Brain microvascular endothelial cell (primary cell): ENCODE data around the gene CACNA1I.

ENCODE experiments used
- DNase-seq: peaks from one replicate; pipeline ENCODE4 v3.0.0-alpha.2; 2020
- H3K27ac ChIP-seq: fragments of 250-450 bp; sonication (Bioruptor Pico); 2 replicates; pipeline ENCODE4 v1.5.1; 2020; ENCODE audit warnings: mild to moderate bottlenecking, moderate library complexity
- H3K27me3 ChIP-seq: fragments of 250-450 bp; sonication (Bioruptor Pico); replicated peaks from 2 replicates; pipeline ENCODE4 v1.5.1; 2020; ENCODE audit warnings: mild to moderate bottlenecking
- H3K36me3 ChIP-seq: fragments of 250-450 bp; sonication (Bioruptor Pico); replicated peaks from 2 replicates; pipeline ENCODE4 v1.5.1; 2020; ENCODE audit warnings: mild to moderate bottlenecking
- H3K4me3 ChIP-seq: 2 replicates; pipeline ENCODE4 v1.5.1; 2011; ENCODE audit warnings: low read depth, mild to moderate bottlenecking, control low read depth, low read length, moderate library complexity
- in situ Hi-C: cut with HindIII; loops from 2 replicates; pipeline ENCODE4 v1.10.0; 2017; ENCODE audit warnings: low sequenced_read_pairs, low pct_ligation_motif_present
- TF ChIP-seq, protein P1 (sequence below): IDR thresholded peaks from 2 replicates; pipeline ENCODE4 v1.5.1; 2011; ENCODE audit warnings: low read depth, mild to moderate bottlenecking, moderate library complexity, low read length, control low read depth, inconsistent platforms; ENCODE audit errors: missing control alignments

CACNA1I gene

DNA sequence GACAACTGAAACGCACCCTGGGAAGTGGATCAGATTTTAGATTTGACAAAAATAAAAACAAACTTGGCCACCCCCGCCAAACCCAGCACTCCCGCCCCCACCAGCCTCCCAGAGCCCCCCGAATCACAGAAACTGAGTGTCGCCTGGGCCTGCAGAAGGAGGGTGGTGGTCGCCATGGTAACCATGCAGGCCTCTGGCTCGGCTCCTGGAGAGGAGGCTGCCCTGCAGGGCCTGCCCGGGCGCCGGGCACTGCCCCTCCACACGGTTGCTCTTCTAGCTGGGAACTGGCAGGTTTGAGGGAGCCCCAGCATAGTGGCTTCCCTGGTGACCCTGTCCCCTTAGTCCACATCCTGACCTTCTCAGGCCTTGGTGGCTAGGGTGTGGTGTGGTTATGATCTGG, 19.3 kb downstream of the CACNA1I start:
- no peak for DNase-seq
- no peaks in the 10 kb centered on the region for H3K36me3 ChIP-seq
- TF ChIP-seq, protein P1, sequence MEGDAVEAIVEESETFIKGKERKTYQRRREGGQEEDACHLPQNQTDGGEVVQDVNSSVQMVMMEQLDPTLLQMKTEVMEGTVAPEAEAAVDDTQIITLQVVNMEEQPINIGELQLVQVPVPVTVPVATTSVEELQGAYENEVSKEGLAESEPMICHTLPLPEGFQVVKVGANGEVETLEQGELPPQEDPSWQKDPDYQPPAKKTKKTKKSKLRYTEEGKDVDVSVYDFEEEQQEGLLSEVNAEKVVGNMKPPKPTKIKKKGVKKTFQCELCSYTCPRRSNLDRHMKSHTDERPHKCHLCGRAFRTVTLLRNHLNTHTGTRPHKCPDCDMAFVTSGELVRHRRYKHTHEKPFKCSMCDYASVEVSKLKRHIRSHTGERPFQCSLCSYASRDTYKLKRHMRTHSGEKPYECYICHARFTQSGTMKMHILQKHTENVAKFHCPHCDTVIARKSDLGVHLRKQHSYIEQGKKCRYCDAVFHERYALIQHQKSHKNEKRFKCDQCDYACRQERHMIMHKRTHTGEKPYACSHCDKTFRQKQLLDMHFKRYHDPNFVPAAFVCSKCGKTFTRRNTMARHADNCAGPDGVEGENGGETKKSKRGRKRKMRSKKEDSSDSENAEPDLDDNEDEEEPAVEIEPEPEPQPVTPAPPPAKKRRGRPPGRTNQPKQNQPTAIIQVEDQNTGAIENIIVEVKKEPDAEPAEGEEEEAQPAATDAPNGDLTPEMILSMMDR: no peak
- peaks cover 2% of the 10 kb centered on the region for H3K27me3 ChIP-seq
- H3K27ac ChIP-seq: no peak overlapping the region
- H3K4me3 ChIP-seq: no peak overlapping the region
- in situ Hi-C loops: no loop called here

DNA sequence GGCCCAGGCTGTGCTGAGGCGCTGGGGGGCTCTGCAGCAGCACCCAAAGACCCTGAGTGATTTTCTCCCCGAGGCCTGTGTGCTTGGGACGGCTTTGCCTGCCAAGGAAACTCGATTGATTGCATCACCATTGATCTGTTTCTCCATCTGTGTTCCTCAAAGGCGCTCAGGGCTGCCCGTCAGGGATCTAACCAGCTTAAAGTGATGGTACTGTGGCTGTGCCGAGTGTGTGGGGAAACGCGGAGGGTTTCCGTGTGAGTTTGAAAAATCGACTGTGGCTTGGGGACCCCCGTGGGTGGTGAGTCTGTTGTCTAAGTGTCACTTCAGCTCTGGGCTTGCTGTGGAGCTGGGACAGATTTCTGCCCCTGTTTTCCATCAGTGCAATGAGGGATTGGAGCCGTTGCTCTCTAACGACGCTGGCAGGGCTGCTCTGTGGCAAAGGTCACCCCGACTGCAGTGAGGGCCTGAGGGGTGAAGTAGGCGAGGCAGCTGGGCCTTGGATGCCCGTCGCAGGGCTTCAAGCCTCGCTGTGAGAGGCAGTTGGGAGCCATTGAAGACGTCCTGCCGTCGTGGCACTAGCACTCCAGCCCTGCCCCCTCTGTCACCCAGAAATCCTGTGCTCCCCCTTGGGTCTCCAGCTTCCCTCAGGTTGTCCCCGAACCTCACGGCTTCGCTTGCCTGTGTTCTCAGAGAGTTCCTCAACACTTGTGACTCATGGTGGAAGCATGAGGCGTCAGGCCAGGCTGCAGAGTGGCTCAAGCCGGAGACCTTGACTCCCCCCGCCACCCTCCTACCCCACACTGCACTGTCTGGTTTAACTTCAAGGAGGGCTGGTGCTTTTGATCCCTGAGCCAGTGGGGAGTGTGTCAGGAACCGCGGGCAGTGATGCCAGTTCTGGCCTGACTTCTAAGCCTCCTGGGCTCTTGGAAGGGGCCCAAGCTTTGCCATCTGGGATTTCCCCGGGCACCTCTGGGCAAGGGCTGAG, 21.8 kb downstream of the CACNA1I start:
- Histone ChIP-seq H3K27ac (no peak overlapping the region), H3K4me3 (no peak overlapping the region), H3K27me3 (peaks cover 5% of the 10 kb centered on the region), H3K36me3 (no peaks in the 10 kb centered on the region)
- DNase-seq: peak; percentile 71
- in situ Hi-C loops: no loop called here
- TF ChIP-seq, protein P1: no peak

DNA sequence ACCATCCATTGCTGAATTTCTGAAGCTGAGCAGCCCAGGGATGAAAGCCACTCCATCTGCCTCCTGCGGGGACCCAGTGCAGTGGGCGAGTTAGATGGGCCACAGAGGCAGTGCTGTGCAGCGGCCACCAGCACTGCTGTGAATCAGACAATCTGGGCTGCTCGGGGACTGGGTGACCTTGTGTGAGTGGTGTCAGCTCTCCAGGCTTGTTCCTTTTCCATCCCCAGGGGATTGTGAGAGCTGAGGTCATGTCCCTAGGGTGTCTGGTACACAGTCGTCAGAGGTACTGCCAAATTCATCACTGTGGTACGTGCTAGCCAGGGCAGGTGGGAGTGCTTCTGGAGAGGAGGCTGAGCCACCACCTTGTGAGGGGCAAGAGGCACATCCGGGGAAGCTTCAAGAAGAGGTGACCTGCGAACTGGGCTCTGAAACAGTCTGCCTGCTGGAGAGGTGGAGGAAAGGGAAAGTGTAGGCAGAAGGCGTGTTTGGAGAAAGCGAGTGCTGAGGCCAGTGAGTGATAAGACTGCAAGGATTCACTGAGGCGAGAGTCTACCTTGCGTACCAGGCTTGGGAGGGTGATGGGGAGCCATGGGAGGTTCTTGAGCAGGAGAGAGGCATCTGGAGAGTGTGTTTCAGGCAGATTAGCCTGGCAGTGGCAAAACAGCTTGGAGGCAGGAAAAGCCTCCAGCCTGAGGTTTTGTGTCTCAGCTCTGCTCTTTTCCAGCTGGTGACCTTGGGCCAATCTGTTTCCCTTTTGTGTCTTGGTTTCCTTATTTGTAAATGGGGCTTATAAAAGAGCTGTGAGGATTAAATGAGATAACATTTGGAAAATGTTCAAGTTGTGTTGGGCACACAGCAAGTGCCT, 22.7 kb downstream of the CACNA1I start:
- DNase-seq: no peak
- Histone ChIP-seq H3K27me3 (peaks cover 11% of the 10 kb centered on the region), H3K4me3 (no peak overlapping the region), H3K27ac (no peak overlapping the region), H3K36me3 (no peaks in the 10 kb centered on the region)
- TF ChIP-seq, protein P1: no peak
- in situ Hi-C loops: no loop called here

DNA sequence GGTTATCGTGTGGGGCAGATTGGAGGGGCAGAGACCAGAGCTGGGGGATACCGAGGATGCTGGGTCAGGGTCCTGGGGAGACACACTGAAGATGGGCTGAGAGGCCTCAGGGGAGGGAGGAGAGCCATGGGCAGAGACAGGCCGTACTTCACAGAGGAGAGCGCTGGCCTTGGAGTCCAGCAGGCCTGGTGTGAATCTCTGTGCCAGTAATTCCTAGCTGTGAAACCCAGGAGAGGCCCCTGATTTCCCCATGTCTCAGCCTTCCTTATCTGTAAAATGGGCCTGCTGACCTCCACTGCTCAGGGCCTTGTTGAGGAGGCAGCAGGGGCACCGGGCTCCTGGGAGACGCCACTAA, 23.4 kb downstream of the CACNA1I start:
- Histone ChIP-seq H3K27ac (no peak overlapping the region), H3K36me3 (no peaks in the 10 kb centered on the region), H3K4me3 (no peak overlapping the region), H3K27me3 (peaks cover 13% of the 10 kb centered on the region)
- TF ChIP-seq, protein P1: no peak
- DNase-seq: no peak
- in situ Hi-C loops: no loop called here

DNA sequence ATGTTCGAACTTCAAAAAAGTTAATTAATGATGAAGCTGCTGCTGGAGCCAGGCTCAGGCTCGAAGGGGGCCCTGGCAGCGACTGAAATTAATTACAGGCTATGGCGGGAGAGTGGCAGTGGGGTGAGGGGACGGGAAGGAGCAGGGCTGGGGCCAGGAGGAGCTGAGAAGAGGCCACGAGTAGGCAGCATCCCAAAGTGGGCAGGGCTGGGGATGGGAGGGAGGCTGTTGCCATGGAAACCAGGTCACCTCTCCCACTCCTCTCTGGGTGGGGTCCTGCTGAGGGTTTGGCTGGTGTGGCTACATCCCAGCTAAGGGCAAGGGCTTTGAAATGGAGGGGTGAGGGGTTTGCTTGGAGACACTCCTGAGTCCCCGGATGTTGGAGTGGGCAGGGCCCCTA, 23.9 kb downstream of the CACNA1I start:
- peaks cover 13% of the 10 kb centered on the region for H3K27me3 ChIP-seq
- TF ChIP-seq, protein P1: no peak
- no peaks in the 10 kb centered on the region for H3K36me3 ChIP-seq
- DNase-seq: no peak
- H3K4me3 ChIP-seq: no peak overlapping the region
- in situ Hi-C loops: no loop called here
- no peak overlapping the region for H3K27ac ChIP-seq
